A673 (cell line): ENCODE measurements around the gene UPK1B. TPM values are rescaled to one million over a fixed set of nuclear protein-coding genes. Genes with fewer than 3 reads are reported as not detected.

Experiments used
- BruUV-seq: library from RNA; stranded (reverse); fragments of 400-500 nt; replicated peaks from 2 replicates; lab custom pipeline; 2021; lab: Mats Ljungman, UMichigan
- CTCF ChIA-PET: fragments of 300-600 bp; sonication (Branson Sonifier 250); formaldehyde crosslinking; loops from one replicate; lab custom pipeline; 2022; ENCODE audit warnings: antibody characterized with exemption; lab: Charles Lee
- POLR2A ChIA-PET: fragments of 300-600 bp; sonication (Branson Sonifier 250); formaldehyde crosslinking; loops from one replicate; lab custom pipeline; 2022; ENCODE audit warnings: antibody characterized with exemption; ENCODE audit not compliant: low non-redundant PET; lab: Charles Lee
- DNase-seq: peaks from one replicate; pipeline ENCODE4 v3.0.0-alpha.2; 2015; ENCODE audit warnings: low spot score
- H3K27ac ChIP-seq: fragments of 200-600 bp; sonication (generic); 2 replicates; pipeline ENCODE4 v1.5.1; 2016; ENCODE audit warnings: mixed run types, low read depth, mild to moderate bottlenecking, mixed read lengths, antibody characterized with exemption, low read length; ENCODE audit not compliant: poor library complexity, severe bottlenecking
- H3K27me3 ChIP-seq: fragments of 200-600 bp; sonication (generic); replicated peaks from 2 replicates; pipeline ENCODE4 v1.6.1; 2017; ENCODE audit warnings: mixed run types, low read depth, mild to moderate bottlenecking, mixed read lengths, antibody characterized with exemption, low read length; ENCODE audit not compliant: insufficient read depth, poor library complexity
- H3K36me3 ChIP-seq: fragments of 200-600 bp; sonication (generic); 2 replicates; pipeline ENCODE4 v1.6.1; 2016; ENCODE audit warnings: mixed run types, mild to moderate bottlenecking, mixed read lengths, antibody characterized with exemption, low read length; ENCODE audit not compliant: insufficient read depth, poor library complexity, severe bottlenecking
- H3K4me1 ChIP-seq: fragments of 200-600 bp; sonication (generic); 2 replicates; pipeline ENCODE4 v1.6.1; 2017; ENCODE audit warnings: mixed run types, mild to moderate bottlenecking, mixed read lengths, antibody characterized with exemption, low read length; ENCODE audit not compliant: insufficient read depth, poor library complexity, severe bottlenecking
- H3K4me3 ChIP-seq: fragments of 200-600 bp; sonication (generic); 2 replicates; pipeline ENCODE4 v1.5.1; 2016; ENCODE audit warnings: low read depth, mixed run types, mild to moderate bottlenecking, mixed read lengths, low read length; ENCODE audit not compliant: poor library complexity, severe bottlenecking
- H3K9me3 ChIP-seq: fragments of 200-600 bp; sonication (generic); 2 replicates; pipeline ENCODE4 v1.6.1; 2016; ENCODE audit warnings: mixed run types, low read depth, mild to moderate bottlenecking, mixed read lengths, antibody characterized with exemption, low read length; ENCODE audit not compliant: poor library complexity, severe bottlenecking
- EZH2 ChIP-seq: fragments of 200-600 bp; sonication (generic); IDR thresholded peaks from 2 replicates; pipeline ENCODE4 v1.6.1; 2017; ENCODE audit warnings: borderline replicate concordance, low read depth, mild to moderate bottlenecking, mixed read lengths, antibody characterized with exemption, low read length; ENCODE audit not compliant: poor library complexity, severe bottlenecking
- intact Hi-C: fragments of 100-400 bp; cut with micrococcal nuclease; formaldehyde crosslinking; loops from one replicate; pipeline ENCODE4 v1.10.0; 2022; ENCODE audit not compliant: unreplicated experiment
- total RNA-seq: library from RNA; stranded (reverse); gene quantifications from 2 replicates; pipeline ENCODE4 v1.2.3, GENCODE V29; 2021
- TF ChIP-seq, protein P1 (sequence below): fragments of 300-800, 200-600 bp; sonication (generic); conservative IDR thresholded peaks from 2 replicates; pipeline ENCODE4 v1.5.1; 2017; ENCODE audit warnings: low read depth, mild to moderate bottlenecking, antibody characterized with exemption, low read length, moderate library complexity, mixed read lengths

Gene UPK1B
- total RNA-seq, 1 experiment from 2014 or later = not detected

GRCh38 chr3:119245778-119246177, 72.4 kb downstream of the UPK1B start:
- H3K27me3 ChIP-seq = no peaks in the 10 kb centered on the region
- H3K36me3 ChIP-seq = no peaks in the 10 kb centered on the region
- H3K4me1 ChIP-seq = peaks cover 6% of the 10 kb centered on the region
- intact Hi-C loops = no loop called here
- no peak overlapping the region for H3K27ac ChIP-seq
- H3K4me3 ChIP-seq = no peak overlapping the region
- no peak for DNase-seq
- no TSS peak for BruUV-seq
- CTCF ChIA-PET = no interaction called here
- POLR2A ChIA-PET = no interaction called here
- no peak for TF ChIP-seq EZH2
- TF ChIP-seq, protein P1, sequence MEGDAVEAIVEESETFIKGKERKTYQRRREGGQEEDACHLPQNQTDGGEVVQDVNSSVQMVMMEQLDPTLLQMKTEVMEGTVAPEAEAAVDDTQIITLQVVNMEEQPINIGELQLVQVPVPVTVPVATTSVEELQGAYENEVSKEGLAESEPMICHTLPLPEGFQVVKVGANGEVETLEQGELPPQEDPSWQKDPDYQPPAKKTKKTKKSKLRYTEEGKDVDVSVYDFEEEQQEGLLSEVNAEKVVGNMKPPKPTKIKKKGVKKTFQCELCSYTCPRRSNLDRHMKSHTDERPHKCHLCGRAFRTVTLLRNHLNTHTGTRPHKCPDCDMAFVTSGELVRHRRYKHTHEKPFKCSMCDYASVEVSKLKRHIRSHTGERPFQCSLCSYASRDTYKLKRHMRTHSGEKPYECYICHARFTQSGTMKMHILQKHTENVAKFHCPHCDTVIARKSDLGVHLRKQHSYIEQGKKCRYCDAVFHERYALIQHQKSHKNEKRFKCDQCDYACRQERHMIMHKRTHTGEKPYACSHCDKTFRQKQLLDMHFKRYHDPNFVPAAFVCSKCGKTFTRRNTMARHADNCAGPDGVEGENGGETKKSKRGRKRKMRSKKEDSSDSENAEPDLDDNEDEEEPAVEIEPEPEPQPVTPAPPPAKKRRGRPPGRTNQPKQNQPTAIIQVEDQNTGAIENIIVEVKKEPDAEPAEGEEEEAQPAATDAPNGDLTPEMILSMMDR = no peak
- H3K9me3 ChIP-seq = no peaks in the 10 kb centered on the region

Other genes with a start within 250 kb of the UPK1B start
- not detected in 2 replicates for gene IGSF11, start 138.8 kb upstream of the UPK1B start, total RNA-seq
- gene TEX55, start 27.4 kb upstream of the UPK1B start, total RNA-seq = not detected in 2 replicates
- gene B4GALT4, start 67.3 kb downstream of the UPK1B start, total RNA-seq = 9.9 and 10.8 TPM in 2 replicates
- 7.8 and 12.0 TPM in 2 replicates for gene ARHGAP31, start 120.8 kb downstream of the UPK1B start, total RNA-seq